Stromal cell of bone marrow (primary cell): ENCODE data around the gene DCAF6.

Source experiments
- DNase-seq: peaks from one replicate; pipeline ENCODE4 v3.0.0-alpha.2; 2012; ENCODE audit warnings: low read depth

Gene DCAF6

GRCh38 chr1:168084396-168085231 lies 148.1 kb downstream of the DCAF6 start:
- no peak for DNase-seq

DNA sequence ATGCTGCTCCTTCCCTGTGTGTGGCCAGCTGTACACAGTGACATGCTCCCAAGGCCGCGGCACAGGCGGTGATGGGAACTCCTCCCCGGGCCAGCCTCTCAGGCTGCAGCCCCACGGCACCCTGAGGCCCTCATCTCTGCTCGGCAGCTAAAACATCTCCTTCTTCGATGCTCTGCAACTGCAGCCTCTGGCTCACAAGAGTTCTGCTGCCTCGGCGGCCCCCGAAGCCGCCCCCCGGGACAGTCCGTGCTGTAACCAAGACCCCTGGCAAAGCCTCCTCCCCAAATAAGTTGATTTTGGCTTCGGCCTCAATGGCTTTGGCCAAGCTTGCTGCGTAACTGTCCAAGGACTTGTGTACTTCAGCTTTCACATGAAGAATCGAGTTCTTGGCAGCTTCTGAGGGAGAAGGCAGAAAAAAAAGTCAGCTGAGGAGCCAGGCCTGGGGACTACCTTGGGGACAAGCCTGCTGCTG lies 149.0 kb downstream of the DCAF6 start:
- no peak for DNase-seq

- no peak for DNase-seq
Measured at GRCh38 chr1:168086438-168086837, 150.0 kb downstream of the DCAF6 start.

GRCh38 chr1:168087696-168088095 lies 151.2 kb downstream of the DCAF6 start:
- no peak for DNase-seq

- no peak for DNase-seq
Measured at GRCh38 chr1:168088511-168089325, 152.2 kb downstream of the DCAF6 start.

DNA sequence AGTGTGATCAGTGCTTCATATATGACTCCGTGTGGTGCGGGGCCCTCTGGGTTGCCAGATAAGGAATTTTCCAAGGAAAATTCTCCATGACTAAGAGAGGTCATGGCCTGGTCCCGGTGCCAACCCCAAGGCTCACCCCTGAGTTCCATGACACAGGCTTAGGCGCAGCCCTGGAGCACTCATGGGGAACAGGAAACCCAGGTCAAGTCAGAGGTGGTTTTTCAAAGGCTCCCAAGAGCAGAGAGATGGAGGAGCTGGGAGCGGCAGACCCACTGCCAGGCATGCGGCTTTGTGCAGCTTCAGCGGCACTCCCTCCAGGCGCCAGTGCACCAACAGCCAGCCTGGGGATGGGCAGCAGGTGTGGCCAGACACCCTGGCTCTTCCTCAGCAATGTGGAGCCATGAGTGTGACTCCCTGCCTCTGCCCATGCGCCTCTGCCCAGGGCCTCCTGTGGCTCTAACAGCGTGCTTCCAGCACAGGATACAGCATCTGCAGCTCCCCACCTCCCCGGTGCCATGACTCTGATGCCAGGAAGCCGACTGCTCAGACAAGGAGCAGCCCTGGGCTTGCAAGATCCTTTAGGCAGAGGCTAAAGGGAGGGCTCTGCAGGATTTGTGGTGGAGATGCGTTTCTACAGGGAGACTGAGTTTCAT lies 153.0 kb downstream of the DCAF6 start:
- no peak for DNase-seq

- DNase-seq: no peak
Measured at GRCh38 chr1:168089979-168090337, 153.5 kb downstream of the DCAF6 start.

- no peak for DNase-seq
Measured at GRCh38 chr1:168090395-168090794, 153.9 kb downstream of the DCAF6 start.

GRCh38 chr1:168091063-168091462 lies 154.6 kb downstream of the DCAF6 start:
- no peak for DNase-seq

- no peak for DNase-seq
Measured at GRCh38 chr1:168091720-168092550, 155.5 kb downstream of the DCAF6 start.

- no peak for DNase-seq
Measured at GRCh38 chr1:168092566-168093355, 156.3 kb downstream of the DCAF6 start.

GRCh38 chr1:168093616-168094015 lies 157.1 kb downstream of the DCAF6 start:
- no peak for DNase-seq

- no peak for DNase-seq
Measured at GRCh38 chr1:168095476-168095875, 159.0 kb downstream of the DCAF6 start.

GRCh38 chr1:168096296-168097165 lies 160.0 kb downstream of the DCAF6 start:
- DNase-seq: no peak

GRCh38 chr1:168097921-168098528 lies 161.5 kb downstream of the DCAF6 start:
- DNase-seq: no peak

DNA sequence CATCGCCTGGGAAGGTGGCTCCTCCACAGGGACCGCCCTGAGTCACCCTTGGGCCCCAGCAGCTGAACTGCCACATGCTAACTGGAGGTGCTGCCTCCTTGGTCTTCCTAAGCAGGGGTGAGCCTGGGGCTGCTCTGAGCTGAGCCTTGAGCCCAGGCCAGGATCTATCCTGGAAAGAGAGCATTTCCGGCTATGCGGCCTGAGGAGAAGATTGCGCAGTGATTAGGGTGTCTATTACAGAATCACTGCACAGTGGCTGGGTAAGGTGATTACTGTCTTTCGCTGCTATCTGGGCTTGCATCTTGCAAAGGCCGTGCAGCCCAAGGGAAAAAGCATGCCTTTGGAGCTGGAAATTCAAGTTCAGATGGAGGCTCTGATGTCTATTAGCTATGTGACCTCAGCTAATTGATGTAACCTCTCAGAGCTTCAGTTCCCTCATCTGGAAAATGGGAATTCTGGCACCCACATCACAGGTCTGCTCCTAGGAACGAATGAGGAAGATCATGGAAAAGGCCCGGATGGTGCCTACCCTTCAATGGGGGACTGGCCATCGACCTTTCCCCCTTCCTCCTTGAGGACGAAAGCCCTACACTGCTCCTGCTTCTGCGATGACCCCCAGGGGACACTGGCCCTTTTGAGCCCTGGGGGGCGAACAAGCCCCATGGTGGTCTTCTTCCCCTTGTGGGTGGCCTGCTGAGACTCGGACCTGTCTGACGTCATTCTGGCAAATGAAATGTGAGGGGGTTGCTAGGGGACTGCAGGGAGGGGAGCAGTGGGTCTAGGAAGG lies 162.2 kb downstream of the DCAF6 start:
- no peak for DNase-seq

DNA sequence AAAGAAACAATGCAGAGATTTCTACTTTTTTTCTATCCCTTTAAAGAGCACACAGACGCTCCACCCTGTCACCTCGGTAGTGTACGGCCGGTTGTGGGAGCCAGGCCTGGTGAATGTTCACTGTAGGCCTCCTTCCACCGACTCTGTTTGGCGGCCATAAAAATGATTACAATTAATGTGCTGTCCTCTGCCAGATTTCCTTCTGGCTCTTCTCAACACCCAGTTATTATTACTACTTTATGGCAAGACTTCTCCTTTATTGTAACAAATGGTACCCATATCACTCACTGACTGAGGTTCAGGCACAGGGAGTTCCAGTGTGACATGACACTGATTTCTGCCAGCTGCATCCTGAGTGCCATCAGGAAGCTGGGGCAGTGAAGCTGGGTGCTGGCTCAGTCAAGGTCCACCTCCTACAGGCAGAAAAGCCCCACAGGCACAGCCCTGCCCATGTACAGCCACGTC lies 162.9 kb downstream of the DCAF6 start:
- no peak for DNase-seq

DNA sequence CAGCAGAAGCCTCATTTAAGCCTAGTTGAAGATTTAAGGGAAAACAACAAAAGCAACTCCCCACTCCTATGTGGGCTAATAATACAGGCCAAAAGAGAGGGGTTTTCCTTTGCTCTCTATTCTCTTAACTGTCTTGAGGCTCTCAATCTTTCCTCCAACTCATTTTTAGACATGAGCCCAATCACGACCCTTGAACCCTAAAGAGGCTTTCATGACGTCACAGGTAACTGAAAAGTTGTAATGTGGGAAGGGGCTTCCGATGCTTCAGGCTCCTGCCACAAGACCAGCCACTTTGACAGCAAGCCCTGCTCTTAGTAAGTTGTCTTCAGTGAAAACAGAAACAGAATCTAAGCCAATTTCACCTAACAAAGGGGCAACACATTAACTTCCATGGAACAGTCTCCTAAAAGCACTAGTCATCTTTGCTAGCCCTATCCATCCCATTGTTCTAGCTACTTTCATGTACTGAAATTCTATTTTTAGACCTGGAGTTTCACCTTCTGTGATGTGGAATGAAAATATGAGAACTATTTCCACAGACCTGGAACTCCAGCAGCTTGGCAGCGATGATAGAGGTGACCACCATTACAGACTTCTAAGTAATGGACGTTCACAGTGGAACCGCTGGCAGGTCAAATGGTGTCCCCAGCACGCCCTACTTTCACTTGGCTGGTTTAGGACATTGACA lies 164.0 kb downstream of the DCAF6 start:
- DNase-seq: no peak
